Neural cell (in vitro differentiated cells): ENCODE results near the gene NAT9. TPM values are rescaled to one million over a fixed set of nuclear protein-coding genes. Genes with fewer than 3 reads are reported as not detected.

ENCODE experiments used
- polyA plus RNA-seq: library from polyadenylated mRNA; depleted of rRNA; stranded (reverse); fragments of >200 nt; gene quantifications from 2 replicates; pipeline ENCODE4 v1.2.3, GENCODE V29; 2014

The NAT9 gene
- polyA plus RNA-seq, 1 donor from 2014 or later: 243 TPM

Other genes starting within 250 kb of the NAT9 start
- not detected in 2 replicates for gene CD300LB, start 244.9 kb downstream of the NAT9 start, polyA plus RNA-seq
- 0.20 TPM in 1 of 2 replicates, not detected in the other for gene CD300C, start 230.2 kb downstream of the NAT9 start, polyA plus RNA-seq
- gene CD300H, start 208.8 kb downstream of the NAT9 start, polyA plus RNA-seq: not detected in 2 replicates
- not detected in 2 replicates for gene CD300LD, start 184.1 kb downstream of the NAT9 start, polyA plus RNA-seq
- gene CD300E, start 152.6 kb downstream of the NAT9 start, polyA plus RNA-seq: not detected in 2 replicates
- not detected in 2 replicates for gene CD300LF, start 63.4 kb downstream of the NAT9 start, polyA plus RNA-seq
- gene RAB37, start 39.1 kb downstream of the NAT9 start, polyA plus RNA-seq: 0.32 TPM in 1 of 2 replicates, not detected in the other
- gene NHERF1, start 27.7 kb downstream of the NAT9 start, polyA plus RNA-seq: 0.51 and 1.3 TPM in 2 replicates
- gene GRIN2C, start 83.5 kb upstream of the NAT9 start, polyA plus RNA-seq: 0.04 TPM in 1 of 2 replicates, not detected in the other
- gene FDXR, start 96.6 kb upstream of the NAT9 start, polyA plus RNA-seq: 14.4 and 16.1 TPM in 2 replicates
- not detected in 2 replicates for gene FADS6, start 117.3 kb upstream of the NAT9 start, polyA plus RNA-seq
- not detected in 2 replicates for gene USH1G, start 146.9 kb upstream of the NAT9 start, polyA plus RNA-seq
- not detected in 2 replicates for gene OTOP2, start 147.9 kb upstream of the NAT9 start, polyA plus RNA-seq
- gene OTOP3, start 159.6 kb upstream of the NAT9 start, polyA plus RNA-seq: not detected in 2 replicates
- 26.6 and 29.8 TPM in 2 replicates for gene HID1, start 196.4 kb upstream of the NAT9 start, polyA plus RNA-seq
- 8.1 and 8.3 TPM in 2 replicates for gene CDR2L, start 211.3 kb upstream of the NAT9 start, polyA plus RNA-seq
- gene MRPL58, start 236.3 kb upstream of the NAT9 start, polyA plus RNA-seq: 47.4 and 49.7 TPM in 2 replicates